Endothelial cell of umbilical vein (primary cell): ENCODE measurements around the gene IFT57. TPM values are rescaled to one million over a fixed set of nuclear protein-coding genes. Genes with fewer than 3 reads are reported as not detected.
"Not testable (repeated sequence)": the region's sequence is repeated elsewhere in the genome, so short reads cannot be mapped to it uniquely, and the experiment has no call there.

Experiments used
- BruUV-seq: library from RNA; stranded (reverse); fragments of 400-500 nt; replicated peaks from 2 replicates; lab custom pipeline; 2021; lab: Mats Ljungman, UMichigan
- CTCF ChIA-PET: fragments of 300-600, 350-600 bp; sonication (Branson Sonifier 250); formaldehyde crosslinking; loops from one replicate; lab custom pipeline; 2021; ENCODE audit warnings: antibody characterized with exemption, inconsistent platforms; lab: Charles Lee
- POLR2A ChIA-PET: fragments of 300-600, 350-600 bp; sonication (Branson Sonifier 250); formaldehyde crosslinking; loops from one replicate; lab custom pipeline; 2021; ENCODE audit warnings: antibody characterized with exemption, inconsistent platforms; lab: Charles Lee
- DNase-seq: peaks from one replicate; pipeline ENCODE4 v3.0.0-alpha.2; 2011; ENCODE audit warnings: low read depth, low spot score
- FAIRE-seq: peaks from 2 replicates; lab custom pipeline; 2011; peaks lifted over from hg19 to GRCh38; lab: Jason Lieb, UNC
- H2AFZ ChIP-seq: 2 replicates; pipeline ENCODE4 v1.6.0; 2012; ENCODE audit warnings: low read depth, low read length, control low read depth, inconsistent platforms
- H3K27ac ChIP-seq: 2 replicates; pipeline ENCODE4 v1.5.1; 2011; ENCODE audit warnings: low read depth, mild to moderate bottlenecking, control low read depth, low read length, moderate library complexity; ENCODE audit not compliant: insufficient read depth
- H3K27me3 ChIP-seq, 2 experiments: 2 replicates each; pipeline versions ENCODE4 v1.6.0 to v1.6.1; 2011; ENCODE audit warnings: low read length in 2 of 2, mixed read lengths in 1 of 2; ENCODE audit not compliant: control insufficient read depth in 2 of 2, insufficient read depth in 2 of 2
- H3K36me3 ChIP-seq, 2 experiments: 2 replicates in 1 of 2; 3 replicates in 1 of 2; pipeline ENCODE4 v1.5.1; 2011; ENCODE audit warnings: low read length in 2 of 2, mild to moderate bottlenecking in 1 of 2, moderate library complexity in 1 of 2; ENCODE audit not compliant: control insufficient read depth in 2 of 2, insufficient read depth in 2 of 2; ENCODE audit errors: extremely low read depth in 1 of 2
- H3K4me1 ChIP-seq: 3 replicates; pipeline ENCODE4 v1.5.1; 2011; ENCODE audit warnings: mild to moderate bottlenecking, low read length; ENCODE audit not compliant: control insufficient read depth, insufficient read depth; ENCODE audit errors: extremely low read depth
- H3K4me2 ChIP-seq: 2 replicates; pipeline ENCODE4 v1.6.1; 2011; ENCODE audit warnings: low read length, control low read depth, mixed read lengths; ENCODE audit not compliant: insufficient read depth
- H3K4me3 ChIP-seq, 3 experiments: fragments of 200-600 bp in 1 of 3; sonication (generic), shearing (Covaris generic) in 1 of 3; replicated peaks in 1 of 3; 2 replicates each; pipeline ENCODE4 v1.5.1; 2011 to 2016; ENCODE audit warnings: control low read depth in 3 of 3, low read length in 3 of 3, mild to moderate bottlenecking in 2 of 3, inconsistent platforms in 1 of 3, low read depth in 1 of 3, moderate library complexity in 1 of 3; ENCODE audit not compliant: insufficient read depth in 1 of 3
- H3K79me2 ChIP-seq: 2 replicates; pipeline ENCODE4 v1.6.0; 2012; ENCODE audit warnings: low read length, inconsistent platforms; ENCODE audit not compliant: control insufficient read depth, insufficient read depth
- H3K9ac ChIP-seq: replicated peaks from 2 replicates; pipeline ENCODE3; 2011; ENCODE audit warnings: low read length, control low read depth; ENCODE audit not compliant: insufficient read depth; ENCODE audit errors: extremely low read depth
- H3K9me1 ChIP-seq: replicated peaks from 3 replicates; pipeline ENCODE4 v1.6.0; 2011; ENCODE audit warnings: mild to moderate bottlenecking, low read length; ENCODE audit not compliant: control insufficient read depth, insufficient read depth; ENCODE audit errors: extremely low read depth
- H3K9me3 ChIP-seq: replicated peaks from 2 replicates; pipeline ENCODE4 v1.5.1; 2012; ENCODE audit warnings: low read length, inconsistent platforms; ENCODE audit not compliant: control insufficient read depth, insufficient read depth
- H4K20me1 ChIP-seq: replicated peaks from 2 replicates; pipeline ENCODE3; 2011; ENCODE audit warnings: mild to moderate bottlenecking, low read length; ENCODE audit not compliant: control insufficient read depth, insufficient read depth; ENCODE audit errors: extremely low read depth
- MYC ChIP-seq: IDR thresholded peaks from one replicate; pipeline ENCODE4 v1.6.1; 2011; ENCODE audit warnings: mild to moderate bottlenecking, low read depth, low read length
- dilution Hi-C: fragments of 300-500 bp; cut with MboI; formaldehyde crosslinking; loops from one replicate; pipeline ENCODE4 v1.15.0; 2019; ENCODE audit warnings: low sequenced_read_pairs; ENCODE audit not compliant: extremely low pct_ligation_motif_present
- intact Hi-C: fragments of 100-400 bp; cut with micrococcal nuclease; formaldehyde crosslinking; loops from one replicate; pipeline ENCODE4 v1.10.0; 2022
- polyA plus RNA-seq, 4 experiments: library from polyadenylated mRNA; depleted of rRNA in 3 of 4; stranded (reverse) in 3 of 4; unstranded in 1 of 4; fragments of >200 nt; gene quantifications; 2 replicates each; pipeline versions ENCODE4 v1.2.1 to v1.2.3, GENCODE V29; 2011 to 2012; ENCODE audit warnings: missing spikeins in 1 of 4
- total RNA-seq: library from RNA; stranded (reverse); gene quantifications from 2 replicates; pipeline ENCODE4 v1.2.3, GENCODE V29; 2021

IFT57 gene
- total and polyA plus RNA-seq, 2 donors (not counting 3 experiments of a cell fraction or from before 2014, with no cell fraction given), result 15.2 to 25.1 TPM

DNA sequence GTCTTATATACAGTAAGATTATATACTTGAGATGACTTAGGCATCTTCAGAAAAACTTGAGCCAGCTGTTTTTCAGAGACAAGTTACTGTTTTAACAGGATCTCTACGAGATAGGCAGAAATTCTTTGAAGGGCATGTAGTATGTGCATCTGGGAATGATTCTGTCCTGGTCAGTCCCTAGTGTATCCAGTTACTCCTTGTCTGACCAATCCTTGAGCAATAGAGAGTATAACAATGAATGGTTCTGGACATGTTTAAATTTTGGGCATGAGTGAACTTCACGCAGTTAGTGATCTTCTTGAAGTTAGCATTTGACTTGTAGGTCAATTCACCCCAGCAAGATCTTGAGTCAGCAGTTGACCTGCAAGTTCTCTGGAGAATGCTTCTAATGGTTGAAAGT, 49.4 kb upstream of the IFT57 start:
- no peak overlapping the region for H3K27ac ChIP-seq
- no peaks in the 10 kb centered on the region for H3K9me1 ChIP-seq
- intact Hi-C loops, result no loop called here
- H2AFZ ChIP-seq, result no peak overlapping the region
- DNase-seq (no peak), FAIRE-seq (no peak)
- H3K4me1 ChIP-seq, result no peaks in the 10 kb centered on the region
- H3K4me3 ChIP-seq, result no peak overlapping the region
- no TSS peak for BruUV-seq
- H4K20me1 ChIP-seq, result no peaks in the 10 kb centered on the region
- no peaks in the 10 kb centered on the region for H3K9me3 ChIP-seq
- POLR2A ChIA-PET, result no interaction called here
- no peak overlapping the region for H3K9ac ChIP-seq
- no peak for TF ChIP-seq MYC
- dilution Hi-C loops, result no loop called here
- H3K4me2 ChIP-seq, result no peak overlapping the region
- H3K79me2 ChIP-seq, result no peaks in the 10 kb centered on the region
- H3K27me3 ChIP-seq, result peaks cover 0 to 4% of the 10 kb centered on the region in 2 experiments
- H3K36me3 ChIP-seq, result no peaks in the 10 kb centered on the region
- CTCF ChIA-PET, result no interaction called here

- BruUV-seq, H3K9me1 ChIP-seq, H2AFZ ChIP-seq, dilution Hi-C loops, H4K20me1 ChIP-seq, H3K9ac ChIP-seq, H3K36me3 ChIP-seq, intact Hi-C loops, CTCF ChIA-PET, H3K27me3 ChIP-seq, POLR2A ChIA-PET, H3K79me2 ChIP-seq, H3K4me2 ChIP-seq, H3K4me3 ChIP-seq, H3K4me1 ChIP-seq, DNase-seq, H3K27ac ChIP-seq, FAIRE-seq, H3K9me3 ChIP-seq: not testable (repeated sequence)
These were observed 46.0 kb upstream of the IFT57 start for GRCh38 chr3:108268235-108268634.

DNA sequence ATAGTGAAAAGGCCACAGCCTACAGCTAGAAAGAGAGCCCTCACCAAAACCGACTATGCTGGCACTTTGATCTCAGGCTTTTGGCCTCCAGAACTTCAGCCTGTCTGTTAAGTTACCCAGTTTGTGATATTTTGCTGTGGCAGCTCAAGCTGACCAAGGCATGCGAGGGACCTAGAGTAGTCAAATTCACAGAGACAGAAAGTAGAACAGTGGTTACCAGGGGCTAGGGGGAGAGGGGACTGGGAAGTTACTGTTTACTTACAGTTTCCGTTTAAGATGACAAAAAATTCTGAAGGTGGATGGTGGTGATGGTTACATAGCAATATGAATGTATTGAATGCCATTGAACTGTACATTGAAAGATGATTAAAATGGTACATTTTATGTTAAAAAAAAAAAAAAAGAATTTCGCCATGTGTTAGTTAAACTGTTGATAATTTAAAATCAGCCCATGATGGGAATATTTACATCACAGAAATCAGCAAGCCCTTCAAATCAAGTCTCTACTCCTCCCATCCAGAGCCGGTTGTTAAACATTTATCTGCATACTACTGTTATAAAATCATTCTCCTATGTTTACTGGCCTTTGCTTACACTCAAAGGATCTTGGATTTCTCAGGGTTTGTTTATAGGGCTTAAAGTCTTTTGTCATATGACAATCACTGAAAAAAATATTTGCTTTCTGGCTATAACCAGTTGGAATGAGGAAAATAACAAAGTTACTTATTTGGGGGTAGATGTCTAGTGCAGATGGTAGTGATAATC, 42.5 kb upstream of the IFT57 start:
- intact Hi-C loops, H3K9ac ChIP-seq, H3K27me3 ChIP-seq, H3K4me3 ChIP-seq, H4K20me1 ChIP-seq, H3K27ac ChIP-seq, POLR2A ChIA-PET, H3K36me3 ChIP-seq, H3K4me2 ChIP-seq, H3K9me1 ChIP-seq, H3K4me1 ChIP-seq, BruUV-seq, dilution Hi-C loops, H3K79me2 ChIP-seq, H3K9me3 ChIP-seq, DNase-seq, H2AFZ ChIP-seq: not testable (repeated sequence)
- CTCF ChIA-PET, result interaction anchor here (1.0 kb wide), 1 partner anchor 326 kb away, joined by 3 read pairs; no protein-coding TSS in a partner anchor
- FAIRE-seq, result peak; percentile 18
